Stimulated activated CD4-positive, alpha-beta T cell treated with anti-CD3 and anti-CD28 coated beads, Interleukin-4, amount 100 ng/mL, for 1 hour (primary cell): ENCODE measurements around the gene GPR68.

Experiments used
- DNase-seq: peaks from one replicate; pipeline ENCODE4 v3.0.0-alpha.2; 2020

Gene GPR68

GRCh38 chr14:91244501-91244901 is at the start of gene GPR68:
Gene GPR68 (minus strand): TSS chr14:91244704. CDS start chr14:91235050, 9,654 bp downstream.
- DNase-seq, result no peak

GRCh38 chr14:91294153-91294552 is 49.6 kb upstream of the GPR68 start:
- DNase-seq, result no peak

- DNase-seq, result no peak
Observed at GRCh38 chr14:91293281-91293680, 48.8 kb upstream of the GPR68 start.

DNA sequence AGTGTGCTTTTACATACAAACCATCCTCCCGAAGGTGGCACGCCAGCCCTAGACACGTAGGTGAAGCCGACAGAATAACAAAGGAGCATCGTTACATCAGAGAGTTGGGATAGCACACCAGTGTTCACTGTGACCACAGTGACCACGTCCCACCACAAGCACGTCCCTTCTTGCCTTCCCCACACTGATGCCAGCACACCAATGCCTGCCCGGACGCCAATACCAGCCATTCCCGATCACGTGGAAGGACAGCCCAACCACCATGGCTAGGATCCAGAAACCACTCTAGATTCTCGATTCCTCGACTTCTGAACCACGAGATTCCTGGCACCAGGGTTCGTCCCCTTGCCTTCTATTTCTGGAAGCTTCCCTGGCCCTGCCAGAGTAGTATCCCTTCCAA is 48.0 kb upstream of the GPR68 start:
- DNase-seq, result no peak

- no peak for DNase-seq
Observed at GRCh38 chr14:91291786-91292405, 47.4 kb upstream of the GPR68 start.

- DNase-seq, result no peak
Observed at GRCh38 chr14:91290986-91291385, 46.5 kb upstream of the GPR68 start.

DNA sequence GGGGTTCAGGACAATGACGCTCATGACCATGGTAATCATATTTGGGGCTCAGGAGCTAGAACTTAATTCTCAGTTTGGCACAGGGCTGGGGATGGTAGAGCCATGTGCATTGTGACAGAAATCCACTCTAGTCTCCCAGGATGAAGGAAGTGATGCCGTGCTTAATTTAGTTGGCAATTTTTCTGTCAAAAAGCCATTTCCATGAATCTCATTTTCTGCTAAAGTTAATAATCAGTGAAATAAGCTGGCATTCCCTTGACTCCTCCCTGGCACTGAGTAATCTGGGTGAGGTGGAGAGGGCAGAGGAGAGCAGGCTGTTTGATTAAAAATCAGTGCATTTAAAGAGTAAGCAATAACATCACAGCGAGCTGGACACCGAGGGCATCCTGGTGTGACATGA is 45.0 kb upstream of the GPR68 start:
- no peak for DNase-seq

- no peak for DNase-seq
Observed at GRCh38 chr14:91288876-91289275, 44.4 kb upstream of the GPR68 start.

GRCh38 chr14:91286530-91286937 is 42.0 kb upstream of the GPR68 start:
- DNase-seq, result peak; percentile 82

DNA sequence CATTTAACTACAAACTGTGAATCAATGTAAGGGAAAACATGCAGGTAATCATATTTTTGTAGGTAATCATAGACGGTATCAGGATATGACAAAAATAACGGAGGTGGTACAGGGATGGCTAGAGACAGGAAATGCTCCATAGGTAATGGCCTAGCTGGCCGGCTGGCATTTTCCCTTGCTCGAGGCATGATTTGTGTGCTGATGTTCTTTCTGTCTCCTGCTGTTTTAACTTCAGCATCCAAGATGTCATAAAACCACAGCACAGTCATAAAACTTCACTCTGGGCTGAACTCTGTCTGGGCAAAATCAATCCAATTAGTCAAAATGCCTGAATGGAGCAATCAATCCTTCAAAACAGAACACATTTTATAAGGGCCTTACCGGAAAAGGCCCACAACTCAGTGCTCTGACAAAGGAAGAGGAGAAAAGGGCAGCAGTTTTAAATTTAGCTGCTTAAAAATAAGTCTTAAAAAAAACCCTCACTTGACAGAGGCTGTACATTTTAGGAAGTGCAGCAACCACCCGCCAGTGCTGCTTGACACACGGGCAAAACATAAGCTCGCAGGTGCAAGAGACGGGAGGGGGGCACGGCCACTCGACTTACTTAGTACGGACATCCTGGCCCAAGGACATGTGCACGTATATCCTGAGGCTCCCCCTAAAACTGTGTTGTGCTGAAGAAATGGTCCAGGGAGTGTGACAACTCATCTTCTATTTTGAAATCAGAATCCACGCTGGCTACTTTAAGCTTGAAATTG is 40.5 kb upstream of the GPR68 start:
- DNase-seq, result no peak

DNA sequence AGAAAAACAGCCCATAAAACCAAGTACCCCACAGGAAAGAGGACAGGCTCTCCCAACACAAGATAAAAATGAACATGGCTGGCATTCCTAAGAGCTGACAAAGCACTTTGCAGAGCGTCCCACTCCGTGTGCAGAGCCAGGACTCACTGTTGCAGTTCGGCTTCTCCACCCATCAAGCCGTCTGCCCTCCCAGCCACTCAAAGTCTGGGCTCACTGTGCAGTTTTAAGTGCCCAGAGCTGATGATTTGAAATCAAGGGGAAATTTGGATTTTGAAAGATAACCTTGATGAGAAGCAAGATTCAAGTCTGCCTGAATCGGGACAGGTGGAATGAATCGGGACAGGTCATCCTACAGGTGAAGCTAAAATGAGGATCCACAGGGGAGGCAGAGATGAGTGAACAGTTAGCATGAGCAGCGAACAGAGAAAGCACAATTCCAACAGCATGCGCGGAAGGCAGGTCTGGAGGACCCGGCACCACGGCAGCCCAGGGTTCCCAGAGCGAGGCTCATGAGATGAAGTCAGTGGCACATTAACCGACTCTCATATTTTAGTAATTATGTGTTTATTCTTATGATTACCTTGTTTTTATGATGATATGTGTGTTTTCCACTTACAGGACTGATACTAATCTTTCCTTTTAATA is 39.8 kb upstream of the GPR68 start:
- DNase-seq, result no peak

DNA sequence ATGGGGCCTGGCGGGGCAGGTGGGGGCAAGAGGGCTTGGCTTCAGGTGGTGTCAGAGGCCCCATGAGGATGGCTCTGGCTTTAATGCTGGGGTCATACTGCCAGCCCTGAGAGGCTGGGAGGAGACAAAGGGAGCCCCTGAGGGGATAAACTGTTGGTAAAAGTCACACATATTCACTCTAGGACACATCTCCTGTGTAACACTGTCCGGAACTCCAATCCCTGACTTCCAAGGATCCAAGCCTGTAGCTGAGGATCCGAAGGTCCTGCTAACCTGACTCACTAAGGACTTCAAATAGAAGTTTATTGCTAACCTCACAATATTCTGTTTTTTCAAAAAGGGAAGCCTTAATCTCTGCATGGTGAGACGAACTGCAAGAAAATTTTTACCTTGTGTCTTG is 39.2 kb upstream of the GPR68 start:
- DNase-seq, result no peak

- no peak for DNase-seq
Observed at GRCh38 chr14:91282954-91283645, 38.6 kb upstream of the GPR68 start.

DNA sequence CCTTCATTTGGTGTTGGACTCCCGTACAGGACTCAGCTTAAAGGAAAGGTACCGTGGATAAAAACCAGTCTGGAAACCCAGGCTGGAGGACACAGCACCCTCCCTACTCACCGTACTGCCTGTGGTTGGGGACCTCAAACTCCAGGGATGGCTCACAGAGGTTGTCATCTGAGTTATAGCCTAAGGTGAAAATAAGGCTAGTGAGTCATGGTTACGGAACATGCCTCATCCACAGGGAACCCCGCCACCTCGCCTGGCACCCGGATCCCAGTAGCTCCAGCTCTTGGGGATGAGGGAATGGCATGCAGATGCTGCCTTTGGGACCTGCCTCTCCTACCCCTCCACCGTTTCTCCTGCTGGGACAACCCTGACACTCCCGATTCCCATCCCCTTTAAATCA is 36.8 kb upstream of the GPR68 start:
- no peak for DNase-seq

DNA sequence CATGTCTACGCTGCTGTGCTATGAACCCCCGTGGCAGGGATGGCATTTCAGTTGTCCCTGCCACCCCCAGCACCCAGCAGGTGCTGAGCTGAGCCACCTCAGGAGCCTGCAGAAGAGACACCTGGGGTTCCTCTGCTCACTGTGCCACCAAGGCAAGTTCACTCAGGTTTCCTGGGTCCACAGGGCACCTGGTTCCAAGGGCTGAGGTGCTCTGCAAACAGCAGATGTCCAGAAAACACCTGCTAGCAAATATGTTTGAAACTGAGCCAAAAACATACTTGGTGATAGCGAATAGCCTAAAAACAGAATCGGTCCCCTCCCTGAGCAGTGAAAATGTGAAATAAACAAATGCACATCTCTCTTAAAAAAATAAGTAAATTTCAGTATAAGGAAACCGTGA is 35.6 kb upstream of the GPR68 start:
- DNase-seq, result no peak

DNA sequence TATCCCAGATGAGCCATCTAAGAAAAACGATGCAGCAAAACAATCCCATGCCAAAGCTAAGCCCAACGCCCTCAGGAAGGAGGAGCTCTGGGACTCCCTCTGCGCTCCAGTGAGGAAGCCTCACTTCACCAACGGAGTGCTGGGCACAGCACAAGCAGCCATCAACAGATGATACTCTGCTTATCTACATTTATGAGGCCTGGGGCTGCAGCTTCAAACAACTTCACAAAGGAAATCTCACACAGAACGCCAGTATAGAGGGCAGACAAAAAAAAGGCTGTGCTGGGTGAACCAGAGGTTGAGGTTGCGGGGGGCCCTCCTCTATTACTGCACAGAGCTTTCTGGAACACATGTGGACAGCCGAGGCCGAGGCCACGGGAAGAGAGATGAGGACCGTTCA is 34.9 kb upstream of the GPR68 start:
- no peak for DNase-seq

DNA sequence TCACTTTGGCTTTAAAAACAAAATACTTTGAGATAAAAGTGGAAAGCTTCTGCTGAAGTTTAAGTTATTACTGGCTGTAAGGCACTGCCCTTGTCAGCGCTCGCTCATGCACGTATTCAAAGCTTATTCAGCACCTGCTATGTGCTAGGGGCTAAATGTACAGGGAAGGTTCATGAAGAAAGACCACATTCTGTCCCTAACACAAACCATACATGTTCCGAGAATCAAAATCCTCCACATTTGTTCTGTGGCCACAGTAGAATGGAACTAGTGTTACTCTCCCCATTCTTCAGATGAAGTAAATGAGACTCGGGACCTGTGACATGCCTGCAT is 33.8 kb upstream of the GPR68 start:
- no peak for DNase-seq

- DNase-seq, result no peak
Observed at GRCh38 chr14:91277546-91278382, 33.3 kb upstream of the GPR68 start.

DNA sequence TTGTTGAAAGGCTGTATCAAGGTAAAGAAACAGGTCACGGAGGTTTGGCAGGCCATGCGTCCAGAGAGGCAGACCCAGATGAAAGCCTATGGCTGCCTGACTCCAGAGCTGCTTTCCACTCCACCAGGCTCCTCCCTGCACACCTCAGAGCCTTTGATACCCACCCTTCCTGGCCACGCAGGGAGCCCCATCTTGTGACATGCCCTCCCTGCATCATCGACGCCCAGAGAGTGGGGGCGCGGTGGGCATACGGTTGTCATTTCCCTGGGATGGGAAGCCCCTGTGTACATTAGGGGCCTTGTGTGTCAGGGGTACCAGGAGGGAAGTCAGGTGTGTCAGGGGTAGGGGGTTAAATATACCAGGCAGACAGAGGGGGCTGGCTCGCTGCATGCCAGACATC is 30.3 kb upstream of the GPR68 start:
- DNase-seq, result no peak

DNA sequence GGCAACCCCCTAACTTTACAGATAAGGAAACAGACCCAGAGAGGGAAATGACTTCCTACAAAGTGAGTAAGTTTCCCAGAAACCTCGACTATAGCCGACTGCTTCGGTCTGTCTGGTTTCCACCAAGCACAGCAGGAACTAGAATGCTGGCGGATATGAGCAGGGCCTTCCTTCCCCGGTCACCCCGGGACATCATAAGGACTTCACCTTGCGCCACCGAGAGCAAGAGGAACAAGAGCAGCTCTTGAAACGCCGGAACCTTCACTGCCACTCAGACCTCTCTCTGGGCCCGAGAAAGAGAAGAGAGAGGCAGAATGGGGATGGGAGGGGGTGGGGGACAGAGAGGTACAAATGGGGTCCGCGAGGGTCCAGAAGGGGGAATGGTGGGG is 29.4 kb upstream of the GPR68 start:
- no peak for DNase-seq

DNA sequence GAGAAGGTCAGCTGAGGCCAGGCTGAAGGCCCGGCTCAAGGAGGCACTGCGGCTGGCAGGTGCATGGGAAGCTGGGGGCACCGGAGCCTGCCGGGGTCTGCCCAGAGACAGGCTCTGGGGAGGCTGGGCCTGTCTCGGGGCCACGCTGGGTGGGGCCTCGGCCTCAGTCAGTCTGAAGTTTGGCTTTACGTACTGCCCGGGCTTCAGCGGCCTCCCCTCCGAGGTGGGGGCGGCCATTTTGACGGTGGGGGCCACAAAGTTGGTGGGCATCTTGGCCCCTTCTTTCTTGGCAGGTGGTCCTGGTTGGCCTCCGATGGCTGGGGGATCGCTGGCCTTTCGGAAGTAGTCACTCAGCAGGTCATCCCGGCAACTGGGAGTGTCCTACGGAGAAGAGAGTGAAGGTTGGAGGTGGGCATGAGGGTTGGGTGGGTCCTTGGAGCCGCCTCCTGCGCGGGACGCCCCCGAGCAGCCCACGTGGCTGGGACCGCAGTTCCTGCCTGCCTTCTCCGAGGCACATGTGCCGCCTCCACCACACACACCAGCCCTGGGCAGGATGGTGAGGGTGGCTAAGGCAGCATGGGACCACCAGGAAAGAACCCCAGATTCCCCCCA is 28.9 kb upstream of the GPR68 start:
- no peak for DNase-seq
